Measurements from ENCODE around the gene RRAS2.
A peak's percentile ranks its signal among the peaks of the same experiment; 100 is the strongest.
"Not testable (repeated sequence)": the region's sequence is repeated elsewhere in the genome, so short reads cannot be mapped to it uniquely, and the experiment has no call there.

RRAS2 gene

GRCh38 chr11:14264966-14265365, 94.0 kb downstream of the RRAS2 start:
- FAIRE-seq (no peak), DNase-seq (ENCODE audit: insufficient read length, low spot score) (no peak)

GRCh38 chr11:14262271-14262846, 96.6 kb downstream of the RRAS2 start:
- DNase-seq (ENCODE audit: insufficient read length, low spot score): no peak
- no peak for FAIRE-seq

GRCh38 chr11:14261066-14261465, 97.9 kb downstream of the RRAS2 start:
- DNase-seq (ENCODE audit: insufficient read length, low spot score) (no peak), FAIRE-seq (no peak)

- no peak for FAIRE-seq
- no peak for DNase-seq (ENCODE audit: insufficient read length, low spot score)
Measured at GRCh38 chr11:14259878-14260277, 99.1 kb downstream of the RRAS2 start.

GRCh38 chr11:14259186-14259784, 99.7 kb downstream of the RRAS2 start:
- DNase-seq (ENCODE audit: insufficient read length, low spot score) (no peak), FAIRE-seq (no peak)

GRCh38 chr11:14258221-14258935, 100.6 kb downstream of the RRAS2 start:
- DNase-seq (ENCODE audit: insufficient read length, low spot score) (no peak), FAIRE-seq (no peak)

- no peak for DNase-seq (ENCODE audit: insufficient read length, low spot score)
- FAIRE-seq: no peak
Measured at GRCh38 chr11:14255238-14255534, 103.8 kb downstream of the RRAS2 start.

GRCh38 chr11:14254533-14255237, 104.3 kb downstream of the RRAS2 start:
- DNase-seq (ENCODE audit: insufficient read length, low spot score): no peak
- FAIRE-seq: no peak

- DNase-seq (ENCODE audit: insufficient read length, low spot score) (no peak), FAIRE-seq (no peak)
Measured at GRCh38 chr11:14253840-14254239, 105.1 kb downstream of the RRAS2 start.

- no peak for DNase-seq (ENCODE audit: insufficient read length, low spot score)
- no peak for FAIRE-seq
Measured at GRCh38 chr11:14253421-14253820, 105.6 kb downstream of the RRAS2 start.

- DNase-seq (ENCODE audit: insufficient read length, low spot score); FAIRE-seq: not testable (repeated sequence)
Measured at GRCh38 chr11:14252501-14252900, 106.5 kb downstream of the RRAS2 start.

- FAIRE-seq: no peak
- no peak for DNase-seq (ENCODE audit: insufficient read length, low spot score)
Measured at GRCh38 chr11:14251754-14252153, 107.2 kb downstream of the RRAS2 start.

- FAIRE-seq: peak; percentile 93
- DNase-seq (ENCODE audit: insufficient read length, low spot score): peak; percentile 43
Measured at GRCh38 chr11:14249121-14249963, 109.6 kb downstream of the RRAS2 start.

GRCh38 chr11:14248580-14248981, 110.4 kb downstream of the RRAS2 start:
- FAIRE-seq (no peak), DNase-seq (ENCODE audit: insufficient read length, low spot score) (no peak)

- FAIRE-seq (no peak), DNase-seq (ENCODE audit: insufficient read length, low spot score) (no peak)
Measured at GRCh38 chr11:14245444-14245843, 113.5 kb downstream of the RRAS2 start.

- FAIRE-seq: no peak
- no peak for DNase-seq (ENCODE audit: insufficient read length, low spot score)
Measured at GRCh38 chr11:14244926-14245325, 114.1 kb downstream of the RRAS2 start.

- no peak for DNase-seq (ENCODE audit: insufficient read length, low spot score)
- no peak for FAIRE-seq
Measured at GRCh38 chr11:14242733-14243132, 116.2 kb downstream of the RRAS2 start.

GRCh38 chr11:14242187-14242586, 116.8 kb downstream of the RRAS2 start:
- DNase-seq (ENCODE audit: insufficient read length, low spot score) (no peak), FAIRE-seq (no peak)

- DNase-seq (ENCODE audit: insufficient read length, low spot score): no peak
- FAIRE-seq: no peak
Measured at GRCh38 chr11:14240951-14241350, 118.0 kb downstream of the RRAS2 start.

- DNase-seq (ENCODE audit: insufficient read length, low spot score) (no peak), FAIRE-seq (no peak)
Measured at GRCh38 chr11:14240221-14240620, 118.8 kb downstream of the RRAS2 start.

- DNase-seq (ENCODE audit: insufficient read length, low spot score) (peak; percentile 49), FAIRE-seq (peak; percentile 35)
Measured at GRCh38 chr11:14237444-14237961, 121.5 kb downstream of the RRAS2 start.
